ENCODE measurements around the gene JAK1.
A peak's percentile ranks its signal among the peaks of the same experiment; 100 is the strongest.
"Not testable (repeated sequence)": the region's sequence is repeated elsewhere in the genome, so short reads cannot be mapped to it uniquely, and the experiment has no call there.

Gene JAK1

GRCh38 chr1:64948216-64948615 is 18.1 kb downstream of the JAK1 start:
- no peak for DNase-seq

- no peak for DNase-seq
These were observed 19.4 kb downstream of the JAK1 start for GRCh38 chr1:64946916-64947315.

DNA sequence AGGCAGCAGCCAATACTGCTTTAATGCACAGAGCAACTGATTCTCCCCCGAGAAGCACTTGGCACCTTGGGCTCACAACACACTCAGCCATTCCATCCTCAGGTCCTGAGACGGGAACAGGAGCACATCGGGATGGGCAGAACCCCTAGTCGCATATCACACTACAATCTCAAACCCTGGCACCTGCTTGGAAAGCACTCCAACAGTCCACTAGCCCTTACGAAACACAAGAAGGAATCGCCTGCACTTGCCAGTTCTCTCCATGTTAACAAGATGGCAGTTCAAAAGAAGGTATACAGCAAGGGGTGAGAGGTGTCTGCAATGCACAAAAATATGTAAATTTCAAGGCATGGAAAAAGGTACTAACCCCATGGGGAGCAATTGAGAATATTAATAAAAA is 21.4 kb downstream of the JAK1 start:
- no peak for DNase-seq

DNA sequence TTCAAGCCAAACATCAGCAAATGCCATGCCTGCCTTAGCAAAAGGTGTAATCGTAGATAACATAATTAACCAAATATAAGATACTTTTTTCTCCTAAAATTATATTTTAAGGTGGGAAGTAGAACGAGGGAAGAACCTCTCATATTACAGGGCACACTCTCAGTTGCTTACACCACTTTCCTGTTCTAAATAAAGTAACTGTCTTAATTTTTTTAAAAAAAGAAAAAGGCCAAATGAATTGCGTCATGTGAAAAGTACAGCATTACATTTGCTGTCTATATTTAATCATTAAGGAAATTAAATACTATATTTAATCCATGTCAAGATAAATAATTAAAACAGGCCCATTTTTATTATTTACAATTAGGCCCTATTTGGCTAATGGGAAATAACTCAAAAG is 23.7 kb downstream of the JAK1 start:
- DNase-seq = no peak

- DNase-seq = no peak
These were observed 24.2 kb downstream of the JAK1 start for GRCh38 chr1:64942118-64942517.

- DNase-seq = no peak
These were observed 24.8 kb downstream of the JAK1 start for GRCh38 chr1:64941461-64942117.

- DNase-seq = no peak
These were observed 26.3 kb downstream of the JAK1 start for GRCh38 chr1:64940025-64940424.

DNA sequence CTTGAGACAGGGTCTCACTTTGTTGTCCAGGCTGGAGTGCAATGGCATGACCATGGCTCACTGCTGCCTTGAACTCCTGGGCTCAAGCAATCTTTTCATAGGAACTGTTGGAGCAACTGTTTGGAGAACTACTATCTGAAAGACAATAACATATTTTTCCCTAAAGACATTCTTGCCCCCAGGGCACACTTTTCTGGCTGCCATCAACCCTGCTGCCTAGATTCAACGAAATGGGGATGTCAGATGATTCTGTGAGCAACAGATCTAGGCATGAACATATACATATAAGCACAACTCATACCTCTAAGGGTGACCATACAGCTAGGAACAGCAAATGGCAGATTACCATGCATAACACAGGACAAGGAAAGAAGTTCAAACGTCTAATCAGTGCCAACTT is 27.4 kb downstream of the JAK1 start:
- DNase-seq = peak; percentile 30

- peak; percentile 16 for DNase-seq
These were observed 29.4 kb downstream of the JAK1 start for GRCh38 chr1:64936956-64937355.

GRCh38 chr1:64935551-64936155 is 30.7 kb downstream of the JAK1 start:
- DNase-seq = no peak

DNA sequence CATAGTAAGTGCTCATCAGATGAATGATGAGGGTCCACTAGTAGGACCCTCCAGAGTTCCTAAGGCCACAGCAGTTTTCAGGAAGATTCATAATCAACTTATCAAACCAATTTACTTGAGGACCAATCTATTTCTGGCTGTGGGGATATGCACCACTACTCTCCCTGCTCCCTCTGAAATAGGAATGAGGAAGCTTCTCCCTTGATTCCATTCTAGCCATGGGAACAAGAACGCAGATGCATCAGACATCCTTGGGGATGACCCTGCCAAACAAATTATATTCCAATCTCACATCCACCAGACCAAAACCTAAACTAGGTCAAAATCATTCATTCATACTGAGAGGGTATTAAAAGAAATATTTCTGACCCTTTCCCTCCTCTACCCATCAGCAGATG is 31.5 kb downstream of the JAK1 start:
- no peak for DNase-seq

- peak; percentile 87 for DNase-seq
These were observed 32.1 kb downstream of the JAK1 start for GRCh38 chr1:64934115-64934877.

- DNase-seq = peak; percentile 90
These were observed 32.9 kb downstream of the JAK1 start for GRCh38 chr1:64933296-64934070.

DNA sequence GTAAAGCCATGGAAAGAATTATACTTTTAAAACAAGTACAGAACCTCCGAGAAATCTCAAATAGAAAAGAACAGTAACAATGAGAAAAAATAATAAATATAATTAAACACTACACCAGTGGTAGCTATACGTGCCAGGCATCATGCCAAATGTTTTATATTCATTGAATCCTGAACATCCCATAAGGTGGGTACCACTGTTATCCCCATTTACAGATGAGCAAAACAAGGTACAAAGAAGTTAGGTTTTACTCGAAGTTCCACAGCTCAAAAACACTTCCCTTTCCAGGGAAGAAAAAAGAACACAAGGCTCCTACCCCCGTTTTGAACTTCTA is 33.4 kb downstream of the JAK1 start:
- no peak for DNase-seq

DNA sequence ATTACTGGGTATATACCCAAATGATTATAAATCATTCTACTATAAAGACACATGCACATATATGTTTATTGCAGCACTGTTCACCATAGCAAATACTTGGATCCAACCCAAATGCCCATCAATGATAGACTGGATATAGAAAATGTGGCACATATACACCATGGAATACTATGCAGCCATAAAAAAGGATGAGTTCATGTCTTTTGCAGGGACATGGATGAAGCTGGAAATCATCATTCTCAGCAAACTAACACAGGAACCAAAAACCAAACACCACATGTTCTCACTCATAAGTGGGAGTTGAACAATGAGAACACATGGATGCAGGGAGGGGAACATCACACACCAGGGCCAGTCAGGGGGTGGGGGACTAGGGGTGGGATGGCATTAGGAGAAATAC is 35.7 kb downstream of the JAK1 start:
- DNase-seq = not testable (repeated sequence)

GRCh38 chr1:64929221-64929620 is 37.1 kb downstream of the JAK1 start:
- no peak for DNase-seq

DNA sequence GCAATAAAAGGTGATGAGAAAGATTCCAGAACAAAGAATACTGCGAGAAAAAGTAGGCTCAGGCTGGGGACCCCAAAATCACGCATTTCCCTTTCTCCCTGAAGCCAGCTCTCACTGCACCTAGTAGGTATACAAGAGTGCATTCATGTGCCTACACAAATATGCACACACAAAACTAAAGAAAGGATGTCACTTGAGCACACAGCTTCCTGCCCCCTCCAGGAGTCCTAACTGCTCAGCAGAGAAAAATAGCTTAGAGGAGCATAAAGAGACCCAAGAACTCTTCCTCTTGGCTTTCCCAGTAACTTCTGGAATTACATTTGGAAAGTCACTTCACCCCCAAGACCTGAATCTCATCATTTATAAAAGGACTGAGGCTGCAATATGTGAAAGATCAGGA is 38.0 kb downstream of the JAK1 start:
- no peak for DNase-seq

GRCh38 chr1:64925594-64925993 is 40.8 kb downstream of the JAK1 start:
- no peak for DNase-seq

DNA sequence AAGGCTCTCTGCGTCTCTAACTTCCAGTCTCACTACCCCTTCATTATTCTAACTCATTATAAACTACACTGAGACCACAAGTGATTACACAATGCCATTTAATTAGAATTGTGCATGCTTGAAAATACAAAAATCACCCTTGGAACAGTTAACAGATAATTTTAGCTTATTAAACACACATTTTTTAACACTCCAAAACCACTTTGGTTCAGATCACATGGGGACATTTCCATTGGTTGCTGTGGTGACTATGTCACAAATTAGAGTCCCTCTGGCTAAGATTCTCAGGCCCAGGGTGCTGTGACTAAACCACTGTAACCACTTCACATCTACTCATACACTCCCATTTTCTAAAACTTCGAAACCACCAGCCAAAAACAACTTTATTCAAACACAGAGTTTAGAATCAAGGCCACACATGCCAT is 43.0 kb downstream of the JAK1 start:
- no peak for DNase-seq

- no peak for DNase-seq
These were observed 44.0 kb downstream of the JAK1 start for GRCh38 chr1:64922336-64922735.

GRCh38 chr1:64921771-64922170 is 44.6 kb downstream of the JAK1 start:
- DNase-seq = no peak

- DNase-seq = peak; percentile 78
These were observed 45.3 kb downstream of the JAK1 start for GRCh38 chr1:64920941-64921589.

DNA sequence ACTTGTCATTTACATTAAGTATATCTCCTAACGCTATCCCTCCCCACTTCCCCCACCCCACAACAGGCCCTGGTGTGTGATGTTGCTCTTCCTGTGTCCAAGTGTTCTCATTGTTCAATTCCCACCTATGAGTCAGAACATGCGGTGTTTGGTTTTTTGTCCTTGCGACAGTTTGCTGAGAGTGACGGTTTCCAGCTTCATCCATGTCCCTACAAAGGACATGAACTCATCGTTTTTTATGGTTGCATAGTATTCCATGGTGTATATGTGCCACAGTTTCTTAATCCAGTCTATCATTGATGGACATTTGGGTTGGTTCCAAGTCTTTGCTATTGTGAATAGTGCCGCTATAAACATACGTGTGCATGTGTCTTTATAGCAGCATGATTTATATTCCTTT is 47.2 kb downstream of the JAK1 start:
- DNase-seq = not testable (repeated sequence)
